Activated T-helper 1 cell treated with anti-CD3 and anti-CD28 coated beads, Interleukin-12 subunit alpha, Interleukin-12 subunit beta, Interleukin-2, Interleukin-4 antibody, amounts not matched to agents 30 ng/mL and 10 ng/mL and 1 ng/mL, durations not matched to agents 14 hours and 24 hours and 36 hours (primary cell): ENCODE measurements around the gene CPT1B. TPM values are rescaled to one million over a fixed set of nuclear protein-coding genes. Genes with fewer than 3 reads are reported as not detected.

Experiments
- DNase-seq: peaks from one replicate; pipeline ENCODE4 v3.0.0; 2021; ENCODE audit warnings: low spot score
- H3K27ac Mint-ChIP-seq: one replicate; pipeline ENCODE4 v1.8.0; 2021; ENCODE audit warnings: mild to moderate bottlenecking, mixed read lengths
- H3K27me3 Mint-ChIP-seq: one replicate; pipeline ENCODE4 v1.8.0; 2022; ENCODE audit warnings: mild to moderate bottlenecking, moderate library complexity, mixed read lengths; ENCODE audit not compliant: insufficient read depth
- H3K36me3 Mint-ChIP-seq: one replicate; pipeline ENCODE4 v1.8.0; 2021; ENCODE audit warnings: low read depth, mixed read lengths
- H3K4me1 Mint-ChIP-seq: one replicate; pipeline ENCODE4 v1.8.0; 2021; ENCODE audit warnings: low read depth, mixed read lengths
- H3K4me3 Mint-ChIP-seq: one replicate; pipeline ENCODE4 v1.8.0; 2021; ENCODE audit warnings: mild to moderate bottlenecking, moderate library complexity, mixed read lengths
- H3K9me3 Mint-ChIP-seq: one replicate; pipeline ENCODE4 v1.8.0; 2021; ENCODE audit warnings: mixed read lengths
- intact Hi-C: fragments of 100-400 bp; cut with micrococcal nuclease; formaldehyde crosslinking; loops from one replicate; pipeline ENCODE4 v1.15.1; 2024
- total RNA-seq: library from RNA; stranded (reverse); gene quantifications from 2 replicates; pipeline ENCODE4 v1.2.3, GENCODE V29; 2022

Gene CPT1B
- total RNA-seq, 1 donor from 2014 or later: 68.2 TPM

GRCh38 chr22:50595189-50595588, 17.0 kb upstream of the CPT1B start:
- no peaks in the 10 kb centered on the region for H3K9me3 Mint-ChIP-seq
- H3K27me3 Mint-ChIP-seq: peaks cover 24% of the 10 kb centered on the region
- intact Hi-C loops: no loop called here
- H3K4me3 Mint-ChIP-seq: no peak overlapping the region
- no peak for DNase-seq
- peaks cover 4% of the 10 kb centered on the region for H3K36me3 Mint-ChIP-seq
- no peaks in the 10 kb centered on the region for H3K4me1 Mint-ChIP-seq
- H3K27ac Mint-ChIP-seq: no peak overlapping the region

- Mint-ChIP-seq H3K4me3 (no peak overlapping the region), H3K36me3 (no peaks in the 10 kb centered on the region), H3K27me3 (peaks cover 12% of the 10 kb centered on the region), H3K4me1 (peaks cover 7% of the 10 kb centered on the region), H3K27ac (no peak overlapping the region), H3K9me3 (no peaks in the 10 kb centered on the region)
- no peak for DNase-seq
- intact Hi-C loops: no loop called here
Measured at GRCh38 chr22:50587407-50587806, 9.2 kb upstream of the CPT1B start.

- H3K27ac Mint-ChIP-seq: no peak overlapping the region
- intact Hi-C loops: no loop called here
- H3K36me3 Mint-ChIP-seq: no peaks in the 10 kb centered on the region
- no peaks in the 10 kb centered on the region for H3K9me3 Mint-ChIP-seq
- H3K4me1 Mint-ChIP-seq: peaks cover 10% of the 10 kb centered on the region
- no peak for DNase-seq
- peaks cover 12% of the 10 kb centered on the region for H3K27me3 Mint-ChIP-seq
- H3K4me3 Mint-ChIP-seq: no peak overlapping the region
Measured at GRCh38 chr22:50586416-50586815, 8.2 kb upstream of the CPT1B start.

- no peaks in the 10 kb centered on the region for H3K9me3 Mint-ChIP-seq
- peaks cover 14% of the 10 kb centered on the region for H3K4me1 Mint-ChIP-seq
- no peaks in the 10 kb centered on the region for H3K36me3 Mint-ChIP-seq
- intact Hi-C loops: no loop called here
- no peak for DNase-seq
- H3K27me3 Mint-ChIP-seq: peaks cover 9% of the 10 kb centered on the region
- no peak overlapping the region for H3K27ac Mint-ChIP-seq
- H3K4me3 Mint-ChIP-seq: no peak overlapping the region
Measured at GRCh38 chr22:50585781-50586180, 7.6 kb upstream of the CPT1B start.

GRCh38 chr22:50585238-50585637, 7.0 kb upstream of the CPT1B start:
- DNase-seq: no peak
- intact Hi-C loops: no loop called here

GRCh38 chr22:50584106-50585096, 6.2 kb upstream of the CPT1B start:
- intact Hi-C loops: no loop called here
- no peak overlapping the region for H3K27ac Mint-ChIP-seq
- H3K36me3 Mint-ChIP-seq: peaks cover 11% of the 10 kb centered on the region
- peaks cover 22% of the 10 kb centered on the region for H3K4me1 Mint-ChIP-seq
- no peaks in the 10 kb centered on the region for H3K9me3 Mint-ChIP-seq
- peak overlapping the region; percentile 94 for H3K4me3 Mint-ChIP-seq
- DNase-seq: no peak
- no peaks in the 10 kb centered on the region for H3K27me3 Mint-ChIP-seq

More at GRCh38 chr22:50585238-50585637, 7.0 kb upstream of the CPT1B start:
- H3K9me3 Mint-ChIP-seq: no peaks in the 10 kb centered on the region
- H3K27ac Mint-ChIP-seq: no peak overlapping the region
- peaks cover 18% of the 10 kb centered on the region for H3K4me1 Mint-ChIP-seq
- H3K36me3 Mint-ChIP-seq: peaks cover 4% of the 10 kb centered on the region
- peaks cover 5% of the 10 kb centered on the region for H3K27me3 Mint-ChIP-seq
- H3K4me3 Mint-ChIP-seq: peak overlapping the region; percentile 44

GRCh38 chr22:50583294-50583861, 5.2 kb upstream of the CPT1B start:
- H3K27me3 Mint-ChIP-seq: no peaks in the 10 kb centered on the region
- DNase-seq: no peak
- peaks cover 11% of the 10 kb centered on the region for H3K36me3 Mint-ChIP-seq
- peak overlapping the region; percentile 94 for H3K4me3 Mint-ChIP-seq
- H3K27ac Mint-ChIP-seq: peak overlapping the region; percentile 75
- H3K9me3 Mint-ChIP-seq: no peaks in the 10 kb centered on the region
- peaks cover 22% of the 10 kb centered on the region for H3K4me1 Mint-ChIP-seq
- intact Hi-C loops: loop anchor here (2.0 kb wide), 3 partner anchors 45 to 109 kb away; partner anchors contain the start of genes ARSA and SBF1

- peaks cover 22% of the 10 kb centered on the region for H3K4me1 Mint-ChIP-seq
- peak; percentile 100 for DNase-seq
- H3K27me3 Mint-ChIP-seq: no peaks in the 10 kb centered on the region
- H3K4me3 Mint-ChIP-seq: peak within 1 kb of the TSS; percentile 94
- intact Hi-C loops: loop anchor here (1.0 to 2.0 kb wide), 10 partner anchors 19 to 108 kb away; partner anchors contain the start of genes ARSA, NCAPH2, SBF1 and SCO2
- peak within 1 kb of the TSS; percentile 96 for H3K27ac Mint-ChIP-seq
- peaks cover 11% of the 10 kb centered on the region for H3K36me3 Mint-ChIP-seq
- H3K9me3 Mint-ChIP-seq: no peaks in the 10 kb centered on the region
Measured at GRCh38 chr22:50582493-50583293, 4.5 kb upstream of the CPT1B start, which contains the start of gene CHKB. Gene CHKB, minus strand, starts transcription at chr22:50582849. Its CDS starts 68 bp downstream, at chr22:50582781.

- no peak for DNase-seq
Measured at GRCh38 chr22:50581950-50582492, 3.8 kb upstream of the CPT1B start.

GRCh38 chr22:50581031-50581949, 3.1 kb upstream of the CPT1B start:
- no peaks in the 10 kb centered on the region for H3K9me3 Mint-ChIP-seq
- peak overlapping the region; percentile 94 for H3K4me3 Mint-ChIP-seq
- H3K4me1 Mint-ChIP-seq: peaks cover 22% of the 10 kb centered on the region
- H3K27ac Mint-ChIP-seq: peak overlapping the region; percentile 83
- intact Hi-C loops: no loop called here
- peaks cover 16% of the 10 kb centered on the region for H3K36me3 Mint-ChIP-seq
- no peaks in the 10 kb centered on the region for H3K27me3 Mint-ChIP-seq
- DNase-seq: no peak

More at GRCh38 chr22:50581950-50582492, 3.8 kb upstream of the CPT1B start:
- intact Hi-C loops: loop anchor here (1.0 to 2.0 kb wide), 10 partner anchors 19 to 109 kb away; partner anchors contain the start of genes ARSA, NCAPH2, SBF1 and SCO2
- H3K9me3 Mint-ChIP-seq: no peaks in the 10 kb centered on the region
- peaks cover 13% of the 10 kb centered on the region for H3K36me3 Mint-ChIP-seq
- peaks cover 22% of the 10 kb centered on the region for H3K4me1 Mint-ChIP-seq
- peak overlapping the region; percentile 94 for H3K4me3 Mint-ChIP-seq
- H3K27ac Mint-ChIP-seq: peak overlapping the region; percentile 83
- H3K27me3 Mint-ChIP-seq: no peaks in the 10 kb centered on the region

GRCh38 chr22:50579752-50580151, 1.5 kb upstream of the CPT1B start:
- Mint-ChIP-seq H3K27me3 (no peaks in the 10 kb centered on the region), H3K4me3 (peak overlapping the region; percentile 66), H3K36me3 (peaks cover 27% of the 10 kb centered on the region), H3K9me3 (no peaks in the 10 kb centered on the region), H3K27ac (peak overlapping the region; percentile 58), H3K4me1 (peaks cover 22% of the 10 kb centered on the region)
- no peak for DNase-seq
- intact Hi-C loops: no loop called here
